HG02678 (cell line): ENCODE results near the gene IMMT.
"Not testable (repeated sequence)": the region's sequence is repeated elsewhere in the genome, so short reads cannot be mapped to it uniquely, and the experiment has no call there.

ENCODE experiments used
- ATAC-seq: cut with Tn5 transposase; IDR thresholded peaks from one replicate; pipeline ENCODE4 v1.9.1; 2021; ENCODE audit warnings: mild to moderate bottlenecking, moderate library complexity; ENCODE audit not compliant: unreplicated experiment

IMMT gene

DNA sequence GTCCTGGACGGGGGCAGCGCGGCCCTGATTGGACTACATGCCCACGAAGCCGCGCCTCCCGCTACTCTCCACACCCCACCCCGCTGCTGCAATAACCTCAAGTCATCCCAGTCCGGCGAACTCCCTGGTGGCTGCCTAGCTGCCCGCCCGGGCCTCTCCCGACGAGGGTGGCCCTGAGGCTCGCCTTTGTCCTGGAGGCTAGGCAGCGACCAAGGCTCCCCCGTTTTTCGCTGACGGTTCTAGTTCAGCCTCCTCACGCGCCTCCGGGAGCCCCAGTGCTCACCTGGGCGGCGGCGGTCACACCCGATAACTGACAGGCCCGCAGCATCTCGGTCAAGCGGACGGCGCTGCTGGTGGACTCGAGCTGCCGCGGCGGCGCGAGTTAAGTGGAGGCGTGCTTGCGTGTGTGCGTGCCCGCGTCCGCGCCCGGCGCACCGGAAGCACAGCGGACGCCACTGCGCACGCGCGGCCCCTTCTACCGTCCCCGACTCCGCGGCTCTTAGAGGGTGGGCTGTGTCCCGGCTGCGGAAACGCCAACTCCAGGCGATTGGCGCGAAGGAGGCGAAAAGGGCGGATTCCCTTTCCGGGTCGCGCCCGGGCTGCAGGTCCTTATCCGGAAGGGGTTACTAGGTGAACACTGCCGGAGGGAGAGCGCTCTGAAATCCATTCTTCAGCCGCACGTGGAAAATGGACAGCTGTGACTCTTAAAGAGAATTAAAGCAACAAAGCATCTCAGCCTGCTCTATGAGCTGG, at the start of gene IMMT:
TSS of gene IMMT (minus strand) at position 408 of the 753 bp plus-strand sequence. CDS start at position 328, 80 bp downstream.
- ATAC-seq = peak; percentile 85

DNA sequence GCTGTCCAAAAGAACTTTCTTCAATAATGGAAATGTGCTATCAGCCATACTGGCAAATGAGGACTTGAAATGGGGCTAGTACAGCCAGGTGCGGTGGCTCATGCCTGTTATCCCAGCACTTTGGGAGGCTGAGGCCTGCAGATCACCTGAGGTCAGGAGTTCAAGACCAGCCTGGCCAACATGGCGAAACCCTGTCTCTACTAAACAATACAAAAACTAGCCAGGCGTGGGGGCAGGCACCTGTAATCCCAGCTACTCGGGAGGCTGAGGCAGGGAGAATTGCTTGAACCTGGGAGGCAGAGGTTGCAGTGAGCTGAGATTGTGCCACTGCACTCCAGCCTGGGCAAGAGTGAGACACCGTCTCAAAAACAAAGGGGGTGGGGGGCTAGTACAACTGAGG, 49.5 kb upstream of the IMMT start:
- ATAC-seq = not testable (repeated sequence)

DNA sequence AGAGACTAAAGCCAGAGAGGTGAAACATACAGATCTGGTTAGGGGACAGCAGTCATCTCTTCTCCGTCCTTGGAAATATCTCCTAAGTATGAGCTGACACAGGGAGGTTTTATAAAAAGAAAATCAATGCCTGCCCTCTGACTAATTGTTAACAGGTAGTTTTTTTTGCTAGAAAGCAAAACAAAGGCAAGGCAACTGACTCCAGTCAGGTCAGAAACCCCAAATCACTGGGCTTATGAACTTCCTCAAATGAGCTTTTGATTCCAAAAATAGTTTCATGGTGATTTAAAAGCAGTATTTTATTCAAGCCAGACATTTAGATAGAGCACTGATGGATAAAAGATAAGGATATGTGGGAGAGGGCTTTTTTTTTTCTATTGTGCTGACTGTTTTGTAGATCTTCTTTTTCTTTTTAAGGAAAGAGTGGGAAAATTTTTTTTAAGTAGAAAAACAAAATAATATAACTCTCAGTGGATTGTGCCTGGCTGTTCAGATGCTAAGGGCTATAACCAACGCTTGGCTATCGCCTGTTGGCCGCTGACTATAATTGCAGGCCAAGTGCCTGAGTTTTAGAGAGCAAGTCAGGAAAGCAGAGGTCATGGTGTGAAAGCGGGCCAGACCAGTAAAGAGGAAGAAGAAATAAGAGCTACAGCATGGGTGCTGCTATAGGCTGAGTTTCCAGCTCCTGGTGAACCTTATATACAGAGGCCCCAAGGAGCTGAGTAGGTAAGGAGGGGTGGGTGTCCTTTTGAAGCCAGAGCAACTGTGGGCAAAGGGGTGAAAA, 48.9 kb upstream of the IMMT start:
- no peak for ATAC-seq

DNA sequence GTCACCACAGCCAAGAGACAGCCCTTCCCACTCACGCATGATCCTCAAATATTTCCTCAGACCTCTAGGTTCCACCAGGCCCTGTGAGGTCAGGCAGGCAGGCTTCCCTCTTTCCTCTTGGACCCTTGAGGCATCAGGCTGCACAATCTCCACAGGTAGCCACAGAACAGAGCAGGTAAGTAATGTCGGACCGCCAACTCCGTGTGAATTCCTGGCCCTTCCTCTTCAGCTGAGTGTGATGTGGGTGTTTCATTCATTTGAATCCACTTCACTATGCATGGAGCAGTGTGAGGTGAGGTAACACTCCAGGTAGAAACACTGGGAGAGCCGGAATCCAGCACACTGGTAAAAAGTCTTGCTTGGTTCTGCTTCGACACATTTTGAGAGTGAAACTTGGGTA, 48.0 kb upstream of the IMMT start:
- no peak for ATAC-seq

DNA sequence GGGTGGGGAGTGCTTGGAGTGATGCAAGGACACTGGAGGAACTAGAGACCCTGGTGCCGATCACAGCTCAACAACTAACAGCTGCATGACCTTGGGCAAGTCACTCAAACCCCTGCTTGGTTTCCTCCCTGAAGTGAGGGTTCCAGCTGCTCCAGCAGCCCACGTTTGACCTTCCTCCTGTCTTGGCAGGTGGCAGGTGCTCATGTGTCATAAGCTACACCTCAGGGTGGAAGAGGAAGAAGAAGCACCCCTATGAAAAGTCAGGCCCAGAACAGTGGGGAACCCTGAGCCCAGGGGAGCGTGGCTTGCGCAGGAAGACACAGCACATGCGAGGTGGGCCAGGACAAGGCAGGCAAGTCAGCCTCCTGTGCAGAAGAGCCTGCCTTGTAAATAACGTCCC, 46.3 kb upstream of the IMMT start:
- no peak for ATAC-seq

DNA sequence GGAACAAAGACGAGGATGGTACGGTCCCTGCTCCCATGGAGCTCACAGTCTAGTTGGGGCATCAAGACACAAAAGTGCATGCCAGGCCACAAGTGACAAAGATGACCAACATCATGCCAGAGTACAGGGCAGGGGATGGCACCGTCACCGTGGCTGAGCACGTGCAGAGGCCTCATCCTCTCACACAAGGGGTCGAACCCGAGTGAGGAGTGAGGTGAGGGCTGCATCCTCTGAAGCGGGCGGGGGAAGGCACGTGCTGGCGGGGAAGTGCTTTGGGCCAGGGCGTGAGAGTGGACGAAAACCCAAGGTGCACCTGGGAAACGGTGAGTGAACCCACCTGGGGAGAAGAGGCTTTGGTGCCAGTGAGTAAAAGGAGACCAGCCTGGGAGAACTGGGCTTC, 45.0 kb upstream of the IMMT start:
- ATAC-seq = no peak

DNA sequence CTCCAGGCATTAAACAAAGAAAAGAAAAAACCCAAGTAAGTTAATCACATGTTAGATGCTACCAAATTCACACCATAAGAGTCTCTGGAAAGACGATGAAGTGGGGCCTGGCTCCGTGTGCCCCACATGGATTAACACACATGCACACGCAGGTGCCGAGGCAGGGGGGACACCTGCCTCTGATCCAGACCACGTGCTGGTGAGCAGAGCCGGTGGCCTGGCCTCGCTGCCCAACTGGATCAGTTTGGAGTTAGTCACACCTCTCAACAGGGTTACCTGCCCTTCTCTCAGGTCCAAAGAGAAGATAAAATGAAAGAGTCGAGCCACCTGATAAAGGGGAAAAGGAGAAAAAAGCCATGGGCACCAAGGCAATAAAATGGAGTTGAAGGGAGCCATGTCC, 44.5 kb upstream of the IMMT start:
- ATAC-seq = no peak

DNA sequence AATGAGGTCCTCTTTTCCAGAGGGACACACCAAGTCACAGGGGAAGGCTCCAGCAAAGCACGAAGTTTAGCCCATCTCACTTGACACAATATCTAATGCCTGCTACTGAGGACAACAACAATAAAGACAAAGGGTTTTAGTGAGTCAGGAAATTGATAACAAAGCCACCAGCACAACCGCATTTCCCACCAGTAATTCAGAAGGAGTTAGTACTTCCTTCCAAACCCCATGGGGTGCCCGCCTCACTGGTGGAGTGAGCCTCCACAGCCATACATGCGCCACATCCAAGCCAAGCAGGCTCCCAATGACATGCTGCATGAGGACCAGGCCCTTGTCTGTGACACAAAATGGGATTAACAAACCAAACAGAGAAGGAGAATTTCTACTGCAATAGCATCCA, 44.1 kb upstream of the IMMT start:
- no peak for ATAC-seq

DNA sequence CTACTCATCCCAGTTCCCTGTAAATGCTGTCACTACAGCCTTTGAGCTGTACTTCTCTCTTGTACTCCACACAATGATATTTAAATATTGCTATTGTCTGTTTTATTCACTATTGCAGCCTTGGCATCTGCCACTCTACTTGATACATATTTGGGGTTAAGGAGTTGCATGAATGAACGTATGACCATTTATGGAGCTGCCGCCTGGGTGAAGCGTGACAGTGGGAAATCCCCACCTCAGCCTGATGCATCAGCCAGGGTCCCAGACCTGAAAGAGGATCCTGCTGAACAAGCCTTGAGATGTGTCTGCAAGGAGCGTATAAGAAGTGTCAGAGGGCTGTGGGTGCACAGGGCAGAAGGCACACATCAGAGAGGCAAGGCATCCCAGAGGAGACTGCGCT, 43.1 kb upstream of the IMMT start:
- peak; percentile 90 for ATAC-seq

DNA sequence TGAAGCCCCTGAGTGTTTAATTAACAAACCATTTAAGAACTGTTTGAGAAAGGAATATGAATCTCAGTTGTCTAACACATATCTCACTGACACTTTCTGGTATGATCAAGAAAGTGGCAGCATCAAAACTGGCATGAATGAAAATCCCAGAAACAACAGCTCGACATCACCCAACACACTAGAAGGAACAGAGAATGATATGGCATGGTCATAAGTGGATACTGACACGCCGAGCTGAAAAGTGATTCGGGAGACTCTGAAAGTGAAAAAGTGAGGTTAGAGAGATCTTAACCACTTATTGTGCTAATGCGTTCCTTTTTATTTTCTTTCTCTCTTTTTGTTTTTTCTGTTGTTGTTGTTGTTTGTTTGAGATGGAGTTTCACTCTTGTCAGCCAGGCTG, 41.9 kb upstream of the IMMT start:
- ATAC-seq = no peak

DNA sequence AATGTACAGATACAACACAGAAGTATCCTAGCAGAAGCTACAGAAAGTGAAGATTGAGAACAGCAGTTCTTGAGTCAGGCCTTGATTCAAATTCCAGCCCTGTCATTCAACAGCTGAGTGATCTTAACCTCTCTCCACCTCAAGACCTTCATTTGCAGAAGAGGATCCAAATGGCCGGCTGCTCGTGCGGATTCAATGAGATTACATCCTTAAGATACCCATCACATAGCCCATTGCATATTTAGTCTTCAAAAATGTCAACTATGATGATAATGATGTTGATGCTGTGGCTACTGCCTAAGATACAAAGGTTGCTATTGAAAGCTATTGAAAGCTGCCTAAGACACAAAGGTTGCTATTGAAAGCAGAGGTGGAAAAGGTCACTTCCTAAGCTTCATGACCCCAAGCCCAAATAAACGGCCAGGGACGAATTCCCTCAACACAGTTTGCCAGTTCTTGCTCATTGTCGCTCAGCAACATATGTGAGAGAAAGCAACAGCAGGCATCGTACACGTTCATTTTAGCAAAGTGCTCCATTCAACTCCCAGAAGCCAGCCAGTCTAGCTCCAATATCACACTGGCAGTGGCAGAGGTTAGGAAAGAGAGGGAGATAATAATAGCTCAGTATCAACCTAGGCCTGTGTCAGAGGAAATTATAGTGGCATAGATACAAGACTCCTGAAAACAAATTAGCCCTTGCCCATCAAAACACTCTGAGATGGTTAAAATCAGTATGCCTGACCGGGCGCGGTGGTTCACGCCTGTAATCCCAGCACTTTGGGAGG, 40.1 kb upstream of the IMMT start:
- no peak for ATAC-seq

DNA sequence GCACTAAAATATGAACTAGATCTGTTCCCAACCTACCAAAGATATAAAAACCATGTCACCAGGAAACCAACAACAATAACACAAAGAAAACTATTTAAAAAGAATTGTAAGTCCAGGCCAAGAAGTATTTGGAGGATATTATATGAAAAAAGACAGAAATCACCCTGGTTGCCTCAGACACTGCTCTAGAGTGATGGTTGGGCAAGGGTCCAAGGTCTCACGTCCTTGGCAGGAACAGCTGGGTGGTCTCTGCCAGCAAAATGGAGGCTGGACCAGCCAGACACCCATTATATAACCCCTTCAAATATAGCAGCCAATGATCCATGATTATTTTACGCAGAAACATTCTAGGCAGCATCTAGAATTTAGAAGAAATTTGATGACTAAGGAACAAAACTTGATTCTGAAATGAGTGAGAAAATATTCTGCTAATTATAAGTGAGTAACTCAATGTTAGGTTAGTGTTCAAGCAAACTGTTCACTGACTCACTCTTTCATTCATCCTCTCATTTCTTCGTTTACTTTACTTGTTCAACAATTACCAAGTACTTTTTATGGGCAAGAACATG, 39.4 kb upstream of the IMMT start:
- ATAC-seq = no peak

DNA sequence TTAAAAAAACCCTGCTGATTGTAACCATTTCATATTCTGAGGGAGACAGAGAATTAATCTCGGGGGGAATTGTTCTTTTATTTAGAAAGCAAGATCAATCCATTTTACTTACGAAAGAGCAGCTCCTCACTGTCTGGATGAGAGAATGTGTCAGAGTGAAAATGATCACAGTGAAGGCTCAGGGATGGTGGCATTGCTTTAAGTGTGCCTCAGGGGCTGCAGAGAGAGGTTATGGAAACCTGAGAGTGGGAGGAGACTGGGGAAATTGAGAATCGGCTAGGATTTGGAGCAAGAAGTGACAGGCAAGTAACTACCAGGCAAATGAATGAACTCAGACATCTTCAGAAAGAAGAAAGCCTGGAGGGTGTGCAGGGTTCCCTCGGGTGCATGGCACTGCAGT, 38.2 kb upstream of the IMMT start:
- no peak for ATAC-seq

DNA sequence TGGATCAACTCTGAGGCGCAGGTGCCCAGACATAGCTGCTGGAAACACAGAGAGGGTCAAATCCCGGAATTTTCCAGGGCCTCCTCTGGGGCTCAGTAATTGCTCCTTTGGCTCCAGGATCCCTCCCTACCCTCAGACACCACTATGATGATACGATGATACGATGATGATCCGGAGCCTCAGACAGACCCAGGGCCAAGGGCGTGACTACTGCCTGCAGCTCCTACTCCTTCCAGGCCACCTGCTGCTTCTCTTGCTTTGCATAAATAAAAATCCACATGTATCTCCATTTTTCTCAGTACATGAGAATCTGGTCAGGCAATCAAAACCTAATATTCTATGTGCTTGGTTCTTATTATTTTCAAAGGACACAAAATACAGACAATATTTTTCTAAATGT, 37.6 kb upstream of the IMMT start:
- ATAC-seq = no peak

DNA sequence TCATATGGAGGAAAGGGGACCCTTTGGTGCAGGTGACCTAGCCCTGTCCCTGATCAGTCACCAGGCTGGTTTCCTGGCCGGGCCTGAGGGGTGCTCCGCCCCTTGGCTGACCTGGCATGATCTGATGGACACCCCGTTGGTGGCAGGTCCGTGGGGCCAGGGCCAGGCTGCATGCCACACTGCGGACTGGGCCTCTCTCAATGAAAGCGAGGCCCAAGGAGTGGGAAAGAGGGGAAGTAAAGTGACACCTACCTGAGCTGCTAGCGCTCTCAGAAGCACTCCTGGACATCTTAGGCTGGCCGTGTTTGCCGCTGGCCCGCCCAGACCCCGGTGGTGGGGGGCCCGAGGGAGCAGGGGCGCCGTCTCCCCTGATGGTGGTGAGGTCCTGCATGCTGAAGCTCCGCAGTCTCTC, 37.1 kb upstream of the IMMT start:
- ATAC-seq = no peak

DNA sequence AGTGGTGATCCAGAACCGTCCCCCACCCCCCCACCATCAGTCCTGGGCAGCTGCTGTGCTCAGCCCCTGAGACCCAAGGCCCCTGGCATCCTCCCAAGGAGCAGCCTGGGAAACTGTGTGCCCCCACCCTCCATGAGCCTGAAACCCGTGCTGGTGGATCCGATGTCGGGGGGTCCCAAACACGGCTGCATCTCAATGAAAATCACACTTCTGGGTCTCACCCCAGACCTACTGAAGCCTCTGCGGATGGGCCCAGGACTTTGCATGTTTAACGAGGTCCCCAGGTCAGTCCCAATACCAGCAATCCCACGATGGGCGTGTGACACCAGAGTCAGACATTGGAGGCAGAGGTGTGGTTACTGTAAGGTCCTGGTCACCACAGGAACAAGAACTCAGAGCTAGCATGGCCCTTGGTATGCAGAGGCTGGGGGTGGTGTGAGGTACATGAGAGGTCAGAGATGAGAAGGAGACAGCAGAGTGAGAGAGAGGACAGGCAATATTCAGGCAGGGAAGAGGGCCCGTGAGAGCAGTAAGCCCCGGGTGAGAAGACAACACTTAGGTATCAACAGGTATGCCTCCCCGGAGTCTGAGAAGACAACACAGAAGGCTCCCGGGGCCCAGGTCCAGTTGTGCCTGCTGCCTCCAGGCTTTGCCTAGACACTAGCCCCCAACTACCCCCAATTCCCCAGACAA, 36.6 kb upstream of the IMMT start:
- ATAC-seq = no peak

DNA sequence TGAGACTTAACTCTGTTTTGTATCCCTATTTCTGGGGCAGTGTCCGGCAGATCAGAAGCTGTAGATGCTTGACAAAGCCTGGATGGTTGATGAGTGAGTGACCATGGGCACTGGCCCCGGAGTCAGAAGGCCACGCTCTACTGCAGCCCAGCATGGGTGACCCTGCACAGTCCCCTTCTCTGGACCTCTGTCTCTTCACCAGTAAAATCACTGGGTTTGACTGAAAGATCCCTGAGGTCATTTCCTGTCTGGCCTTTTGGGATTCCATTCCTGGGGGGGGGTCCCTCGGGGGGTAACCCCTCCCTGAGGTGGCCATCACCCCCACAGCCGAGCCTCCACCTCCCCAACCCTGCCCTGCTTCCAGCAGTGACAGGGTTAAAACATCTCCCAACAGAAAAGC, 35.7 kb upstream of the IMMT start:
- ATAC-seq = no peak

DNA sequence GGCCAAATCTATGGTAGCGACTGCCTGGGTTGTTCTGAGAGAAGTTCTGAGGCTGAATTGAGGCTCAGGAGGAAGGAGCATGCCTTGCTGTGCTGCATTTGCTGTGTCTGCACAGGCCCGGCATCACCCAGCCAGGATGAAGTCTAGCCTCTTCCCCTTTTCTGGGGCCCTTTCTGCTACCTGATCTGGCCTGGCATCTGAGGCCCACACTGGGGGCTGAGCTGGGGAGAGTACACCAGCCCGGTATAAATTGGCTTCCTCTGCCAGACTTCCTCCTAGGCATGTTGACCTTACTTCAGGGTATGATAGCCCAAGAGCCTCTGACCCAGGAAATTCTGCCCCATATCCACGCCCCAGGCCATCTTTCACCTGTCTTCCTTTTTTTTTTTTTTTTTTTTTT, 34.0 kb upstream of the IMMT start:
- ATAC-seq = no peak

DNA sequence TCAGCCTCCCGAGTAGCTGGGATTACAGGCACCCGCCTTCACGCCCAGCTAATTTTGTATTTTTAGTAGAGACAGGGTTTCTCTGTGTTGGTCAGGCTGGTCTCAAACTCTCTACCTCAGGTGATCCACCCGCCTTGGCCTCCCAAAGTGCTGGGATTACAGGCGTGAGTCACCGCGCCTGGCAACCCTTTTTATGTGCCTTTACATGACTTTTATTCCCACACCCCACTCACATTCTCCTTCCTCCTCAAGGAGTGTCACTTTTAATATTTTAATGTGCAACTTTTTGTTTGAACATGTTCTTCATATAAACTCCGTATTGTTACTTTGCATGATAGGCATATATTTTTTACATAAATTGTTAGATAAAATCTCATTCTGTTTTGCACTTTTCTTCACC, 33.3 kb upstream of the IMMT start:
- ATAC-seq = not testable (repeated sequence)

DNA sequence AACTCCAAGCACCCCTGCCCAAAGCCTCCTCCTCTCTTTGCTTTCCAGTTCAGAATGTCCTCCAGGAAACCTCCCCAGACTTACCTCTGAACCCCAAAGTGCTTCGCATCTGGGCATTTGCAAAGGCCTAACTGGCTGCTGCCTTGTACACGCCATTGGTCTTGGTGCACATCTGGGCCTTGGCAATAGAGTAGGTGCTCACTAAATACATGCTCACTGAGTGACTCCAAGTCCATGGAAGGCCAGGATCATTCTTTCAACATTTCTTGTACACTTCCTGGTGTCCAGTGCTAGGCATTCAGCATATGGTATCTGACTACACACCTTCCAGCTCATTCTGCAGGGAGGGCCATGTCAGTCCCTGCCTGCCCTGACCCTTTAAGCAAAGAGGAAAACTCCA, 32.4 kb upstream of the IMMT start:
- ATAC-seq = no peak
